DND-41 (cell line): ENCODE measurements around the gene SLC45A3.

Experiments used
- ATAC-seq: fragments of 200-7000 bp; cut with Tn5 transposase; 3 replicates; pipeline ENCODE4 v1.9.1; 2021; ENCODE audit warnings: low read depth; ENCODE audit not compliant: insufficient read depth
- DNase-seq: peaks from one replicate; pipeline ENCODE4 v3.0.0-alpha.2; 2020
- H2AFZ ChIP-seq: 2 replicates; pipeline ENCODE4 v1.6.0; 2012; ENCODE audit warnings: low read depth, low read length
- H3K27ac ChIP-seq: 2 replicates; pipeline ENCODE4 v1.5.1; 2012; ENCODE audit warnings: low read length, inconsistent platforms
- H3K27me3 ChIP-seq: fragments of 200-600 bp; sonication (generic); 2 replicates; pipeline ENCODE4 v1.6.0; 2012; ENCODE audit warnings: low read length, mild to moderate bottlenecking, inconsistent platforms; ENCODE audit not compliant: insufficient read depth, poor library complexity
- H3K36me3 ChIP-seq: 2 replicates; pipeline ENCODE4 v1.5.1; 2012; ENCODE audit warnings: low read length, inconsistent platforms; ENCODE audit not compliant: insufficient read depth
- H3K4me1 ChIP-seq: 2 replicates; pipeline ENCODE4 v1.5.1; 2012; ENCODE audit warnings: mild to moderate bottlenecking, low read length; ENCODE audit not compliant: insufficient read depth
- H3K4me2 ChIP-seq: 2 replicates; pipeline ENCODE4 v1.6.0; 2012; ENCODE audit warnings: mild to moderate bottlenecking, moderate library complexity, low read length, inconsistent platforms; ENCODE audit not compliant: insufficient read depth
- H3K4me3 ChIP-seq, 2 experiments: fragments of 200-600 bp in 1 of 2; shearing (Covaris generic) in 1 of 2; 2 replicates each; pipeline ENCODE4 v1.5.1; 2012 to 2016; ENCODE audit warnings: inconsistent platforms in 2 of 2, low read length in 2 of 2, mild to moderate bottlenecking in 2 of 2, low read depth in 1 of 2, moderate library complexity in 1 of 2
- H3K79me2 ChIP-seq: 2 replicates; pipeline ENCODE4 v1.6.0; 2012; ENCODE audit warnings: low read length, inconsistent platforms; ENCODE audit not compliant: insufficient read depth
- H3K9ac ChIP-seq: 2 replicates; pipeline ENCODE4 v1.6.0; 2012; ENCODE audit warnings: low read depth, mild to moderate bottlenecking, inconsistent platforms, low read length, moderate library complexity
- H3K9me3 ChIP-seq: 2 replicates; pipeline ENCODE4 v1.5.1; 2012; ENCODE audit warnings: low read length, moderate library complexity, mild to moderate bottlenecking, inconsistent platforms; ENCODE audit not compliant: insufficient read depth, severe bottlenecking
- H4K20me1 ChIP-seq: 2 replicates; pipeline ENCODE4 v1.6.0; 2012; ENCODE audit warnings: low read length; ENCODE audit not compliant: insufficient read depth
- CTCF ChIP-seq: IDR thresholded peaks from 2 replicates; pipeline ENCODE4 v1.5.1; 2012; ENCODE audit warnings: borderline replicate concordance, low read length, moderate library complexity, mild to moderate bottlenecking; ENCODE audit not compliant: poor library complexity, severe bottlenecking; ENCODE audit errors: extremely low read depth
- EZH2 ChIP-seq: IDR thresholded peaks from 3 replicates; pipeline ENCODE4 v1.6.1; 2012; ENCODE audit warnings: borderline replicate concordance, low read depth, mild to moderate bottlenecking, moderate library complexity, low read length, inconsistent platforms; ENCODE audit not compliant: severe bottlenecking

Gene SLC45A3

GRCh38 chr1:205667909-205668643 is 12.2 kb downstream of the SLC45A3 start:
- Histone ChIP-seq H3K4me2 (no peak overlapping the region), H3K9ac (no peak overlapping the region), H3K4me3 (no peak overlapping the region), H2AFZ (no peak overlapping the region), H3K79me2 (no peaks in the 10 kb centered on the region), H3K36me3 (no peaks in the 10 kb centered on the region), H3K9me3 (no peaks in the 10 kb centered on the region), H3K4me1 (no peaks in the 10 kb centered on the region), H3K27me3 (peaks cover 17% of the 10 kb centered on the region), H4K20me1 (peaks cover 8% of the 10 kb centered on the region), H3K27ac (no peak overlapping the region)
- ATAC-seq (no peak), DNase-seq (no peak)
- TF ChIP-seq EZH2 (no peak), CTCF (no peak)

GRCh38 chr1:205666372-205667166 is 13.7 kb downstream of the SLC45A3 start:
- H3K4me1 ChIP-seq = no peaks in the 10 kb centered on the region
- no peak for DNase-seq
- H3K27ac ChIP-seq = no peak overlapping the region
- ATAC-seq = no peak
- no peak overlapping the region for H3K4me3 ChIP-seq
- H4K20me1 ChIP-seq = peaks cover 8% of the 10 kb centered on the region
- no peak overlapping the region for H3K9ac ChIP-seq
- H3K27me3 ChIP-seq = peaks cover 17% of the 10 kb centered on the region
- no peak overlapping the region for H2AFZ ChIP-seq
- no peaks in the 10 kb centered on the region for H3K36me3 ChIP-seq
- no peak for TF ChIP-seq EZH2
- TF ChIP-seq CTCF = no peak
- no peaks in the 10 kb centered on the region for H3K79me2 ChIP-seq
- H3K4me2 ChIP-seq = no peak overlapping the region
- no peaks in the 10 kb centered on the region for H3K9me3 ChIP-seq

- H3K36me3 ChIP-seq = no peaks in the 10 kb centered on the region
- DNase-seq = no peak
- H3K9ac ChIP-seq = no peak overlapping the region
- H3K4me3 ChIP-seq = no peak overlapping the region
- peaks cover 7% of the 10 kb centered on the region for H4K20me1 ChIP-seq
- TF ChIP-seq EZH2 (no peak), CTCF (no peak)
- no peak overlapping the region for H3K4me2 ChIP-seq
- no peak for ATAC-seq
- H3K27me3 ChIP-seq = peaks cover 17% of the 10 kb centered on the region
- H2AFZ ChIP-seq = no peak overlapping the region
- H3K27ac ChIP-seq = no peak overlapping the region
- H3K4me1 ChIP-seq = no peaks in the 10 kb centered on the region
- H3K79me2 ChIP-seq = no peaks in the 10 kb centered on the region
- H3K9me3 ChIP-seq = no peaks in the 10 kb centered on the region
Observed at GRCh38 chr1:205665201-205666045, 14.9 kb downstream of the SLC45A3 start.
